Body of pancreas (tissue), 4 donors: Measurements from ENCODE around the gene LGALS3.

Experiments
- CTCF ChIP-seq, 7 experiments: fragments of 450-650 bp in 4 of 7; fragments of 200-600 bp in 3 of 7; sonication (generic) in 3 of 7; IDR thresholded peaks; one replicate each; pipeline ENCODE4 v1.5.1; 2016 to 2019; ENCODE audit warnings: antibody characterized with exemption in 7 of 7
- POLR2A ChIP-seq, 3 donors: fragments of 450-650 bp; IDR thresholded peaks; one replicate each; pipeline ENCODE4 v1.6.1; 2016; ENCODE audit warnings: antibody characterized with exemption in 3 of 3, mild to moderate bottlenecking in 2 of 3

DNA sequence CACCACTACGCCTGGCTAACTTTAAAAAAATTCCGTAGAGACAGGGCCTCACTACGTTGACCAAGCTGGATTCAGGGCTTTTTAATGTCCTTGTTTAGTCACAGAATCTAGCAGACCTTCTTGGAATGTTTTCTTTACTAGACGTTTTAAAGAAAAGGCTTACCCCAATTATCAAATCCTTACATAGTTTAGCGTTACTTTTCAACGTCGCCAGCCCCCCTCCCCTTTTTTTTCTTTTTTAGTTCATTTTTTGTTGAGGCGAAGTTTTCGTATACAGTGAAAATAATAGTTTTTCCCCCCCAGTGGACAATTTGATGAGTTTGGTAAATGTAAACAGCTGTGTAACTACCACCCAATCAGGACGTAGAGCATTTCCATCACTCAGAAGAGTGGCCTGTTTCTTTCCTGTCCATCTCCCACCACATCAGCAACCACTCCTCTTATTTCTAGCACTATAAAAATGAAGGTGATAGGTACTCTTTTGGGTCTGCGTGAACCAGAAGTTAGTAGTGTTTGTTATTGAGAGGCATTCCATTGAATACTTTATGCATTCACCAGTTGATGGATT is 63.1 kb downstream of the LGALS3 start:
- no peak for TF ChIP-seq CTCF (IDR thresholded peaks at IDR 0.05)
- TF ChIP-seq POLR2A (IDR thresholded peaks at IDR 0.05) = no peak
